ENCODE results near the gene FREM1. TPM values are rescaled to one million over a fixed set of nuclear protein-coding genes. Genes with fewer than 3 reads are reported as not detected.

FREM1 gene
- polyA plus RNA-seq, 1 donor from 2014 or later: 2.3 TPM

DNA sequence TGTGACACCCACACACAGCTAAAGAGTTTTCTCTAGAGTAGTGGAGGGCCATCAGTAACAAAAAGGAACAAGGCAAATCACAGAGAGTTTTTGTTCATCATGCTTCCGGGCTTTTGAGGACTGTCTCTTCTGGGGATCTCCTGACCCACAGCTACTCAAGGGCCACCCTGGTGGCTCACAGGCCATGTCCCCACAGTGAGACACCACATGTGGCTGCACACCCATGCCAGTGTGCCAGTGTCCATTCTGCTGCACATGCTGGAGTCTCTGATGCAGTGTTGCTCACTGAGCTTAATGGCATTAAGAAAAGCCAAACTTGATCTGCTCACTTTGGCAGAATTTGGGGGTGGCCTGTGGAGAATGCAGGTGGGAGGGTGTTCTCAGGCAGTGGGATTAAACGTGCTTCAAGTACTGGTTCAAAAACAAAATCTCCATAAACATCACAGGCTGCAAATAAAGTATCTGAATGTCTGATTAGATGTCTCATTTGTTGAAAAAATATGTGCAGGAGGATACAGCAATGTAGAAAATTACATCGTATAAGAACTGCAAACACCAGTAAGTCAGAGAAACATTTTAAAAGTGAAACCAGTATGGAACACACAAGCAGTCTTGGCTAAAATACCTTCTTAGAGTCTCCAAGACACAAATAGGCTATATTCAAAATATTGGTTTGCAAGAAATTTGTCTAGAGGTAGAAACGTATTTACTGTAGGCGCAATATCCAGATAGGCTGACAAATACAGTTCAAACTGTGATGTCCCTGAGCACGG lies 11.0 kb downstream of the FREM1 start:
- no peaks in the 10 kb centered on the region for H3K9me2 ChIP-seq (ENCODE audit: insufficient read depth, low read length)
- H3K9ac ChIP-seq (ENCODE audit: low read length): no peak overlapping the region
- H3K36me3 ChIP-seq (ENCODE audit: insufficient read depth, low read length): no peaks in the 10 kb centered on the region
- no peaks in the 10 kb centered on the region for H3K79me2 ChIP-seq (replicated peaks; ENCODE audit: insufficient read depth, low read length)
- TF ChIP-seq EP300 (conservative IDR thresholded peaks at IDR 0.05; ENCODE audit: poor library complexity, severe bottlenecking) (no peak), MXI1 (conservative IDR thresholded peaks at IDR 0.05; ENCODE audit: poor library complexity, severe bottlenecking) (no peak)
- H3K27me3 ChIP-seq (ENCODE audit: insufficient read depth, low read depth, low read length): no peaks in the 10 kb centered on the region
- no peaks in the 10 kb centered on the region for H3K9me3 ChIP-seq (ENCODE audit: low read length)
- no peak overlapping the region for H3K4me2 ChIP-seq (ENCODE audit: low read length)
- H3K27ac ChIP-seq (ENCODE audit: low read length): no peak overlapping the region
- H2AFZ ChIP-seq (ENCODE audit: low read depth, low read length): no peak overlapping the region
- H3F3A ChIP-seq (ENCODE audit: insufficient read depth, low read length, poor library complexity, severe bottlenecking): no peaks in the 10 kb centered on the region
- no peak overlapping the region for H3K4me3 ChIP-seq (ENCODE audit: low read length)
- H4K20me1 ChIP-seq (ENCODE audit: insufficient read depth): no peaks in the 10 kb centered on the region

DNA sequence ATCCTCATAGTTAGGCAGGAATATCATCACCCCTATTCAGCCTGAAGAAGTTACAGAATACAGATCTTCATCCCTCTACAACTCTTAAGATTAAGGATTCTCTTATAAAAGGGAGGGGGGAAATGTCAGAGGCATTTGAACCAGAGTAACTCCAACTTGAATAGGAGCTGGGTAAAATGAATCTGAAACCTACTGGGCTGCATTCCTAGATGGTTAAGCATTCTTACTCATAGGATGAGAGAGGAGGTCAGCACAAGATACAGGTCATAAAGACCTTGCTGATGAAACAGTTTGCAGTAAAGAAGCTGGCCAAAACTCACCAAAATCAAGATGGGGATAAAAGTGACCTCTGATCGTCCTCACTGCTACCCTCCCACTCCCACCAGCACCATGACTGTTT lies 14.4 kb downstream of the FREM1 start:
- Histone ChIP-seq H3K4me3 (ENCODE audit: low read length) (no peak overlapping the region), H3K27me3 (ENCODE audit: insufficient read depth, low read depth, low read length) (no peaks in the 10 kb centered on the region), H3F3A (ENCODE audit: insufficient read depth, low read length, poor library complexity, severe bottlenecking) (no peaks in the 10 kb centered on the region), H2AFZ (ENCODE audit: low read depth, low read length) (no peak overlapping the region), H3K79me2 (replicated peaks; ENCODE audit: insufficient read depth, low read length) (no peaks in the 10 kb centered on the region), H3K9me2 (ENCODE audit: insufficient read depth, low read length) (no peaks in the 10 kb centered on the region), H3K4me2 (ENCODE audit: low read length) (no peak overlapping the region), H4K20me1 (ENCODE audit: insufficient read depth) (no peaks in the 10 kb centered on the region), H3K27ac (ENCODE audit: low read length) (no peak overlapping the region), H3K36me3 (ENCODE audit: insufficient read depth, low read length) (no peaks in the 10 kb centered on the region), H3K9ac (ENCODE audit: low read length) (no peak overlapping the region), H3K9me3 (ENCODE audit: low read length) (no peaks in the 10 kb centered on the region)
- TF ChIP-seq EZH2 (IDR thresholded peaks at IDR 0.05; ENCODE audit: borderline replicate concordance, insufficient read depth, low read length, poor library complexity, severe bottlenecking) (no peak), POLR2AphosphoS5 (IDR thresholded peaks at IDR 0.05) (no peak), TAF1 (IDR thresholded peaks at IDR 0.05; ENCODE audit: low read depth) (no peak), EP300 (conservative IDR thresholded peaks at IDR 0.05; ENCODE audit: poor library complexity, severe bottlenecking) (no peak), SMC3 (conservative IDR thresholded peaks at IDR 0.05; ENCODE audit: poor library complexity) (no peak), MXI1 (conservative IDR thresholded peaks at IDR 0.05; ENCODE audit: poor library complexity, severe bottlenecking) (no peak), RAD21 (conservative IDR thresholded peaks at IDR 0.05) (no peak)
- TF ChIP-seq, protein P1, sequence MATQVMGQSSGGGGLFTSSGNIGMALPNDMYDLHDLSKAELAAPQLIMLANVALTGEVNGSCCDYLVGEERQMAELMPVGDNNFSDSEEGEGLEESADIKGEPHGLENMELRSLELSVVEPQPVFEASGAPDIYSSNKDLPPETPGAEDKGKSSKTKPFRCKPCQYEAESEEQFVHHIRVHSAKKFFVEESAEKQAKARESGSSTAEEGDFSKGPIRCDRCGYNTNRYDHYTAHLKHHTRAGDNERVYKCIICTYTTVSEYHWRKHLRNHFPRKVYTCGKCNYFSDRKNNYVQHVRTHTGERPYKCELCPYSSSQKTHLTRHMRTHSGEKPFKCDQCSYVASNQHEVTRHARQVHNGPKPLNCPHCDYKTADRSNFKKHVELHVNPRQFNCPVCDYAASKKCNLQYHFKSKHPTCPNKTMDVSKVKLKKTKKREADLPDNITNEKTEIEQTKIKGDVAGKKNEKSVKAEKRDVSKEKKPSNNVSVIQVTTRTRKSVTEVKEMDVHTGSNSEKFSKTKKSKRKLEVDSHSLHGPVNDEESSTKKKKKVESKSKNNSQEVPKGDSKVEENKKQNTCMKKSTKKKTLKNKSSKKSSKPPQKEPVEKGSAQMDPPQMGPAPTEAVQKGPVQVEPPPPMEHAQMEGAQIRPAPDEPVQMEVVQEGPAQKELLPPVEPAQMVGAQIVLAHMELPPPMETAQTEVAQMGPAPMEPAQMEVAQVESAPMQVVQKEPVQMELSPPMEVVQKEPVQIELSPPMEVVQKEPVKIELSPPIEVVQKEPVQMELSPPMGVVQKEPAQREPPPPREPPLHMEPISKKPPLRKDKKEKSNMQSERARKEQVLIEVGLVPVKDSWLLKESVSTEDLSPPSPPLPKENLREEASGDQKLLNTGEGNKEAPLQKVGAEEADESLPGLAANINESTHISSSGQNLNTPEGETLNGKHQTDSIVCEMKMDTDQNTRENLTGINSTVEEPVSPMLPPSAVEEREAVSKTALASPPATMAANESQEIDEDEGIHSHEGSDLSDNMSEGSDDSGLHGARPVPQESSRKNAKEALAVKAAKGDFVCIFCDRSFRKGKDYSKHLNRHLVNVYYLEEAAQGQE (IDR thresholded peaks at IDR 0.05; ENCODE audit: borderline replicate concordance): no peak
- TF ChIP-seq, protein P2, sequence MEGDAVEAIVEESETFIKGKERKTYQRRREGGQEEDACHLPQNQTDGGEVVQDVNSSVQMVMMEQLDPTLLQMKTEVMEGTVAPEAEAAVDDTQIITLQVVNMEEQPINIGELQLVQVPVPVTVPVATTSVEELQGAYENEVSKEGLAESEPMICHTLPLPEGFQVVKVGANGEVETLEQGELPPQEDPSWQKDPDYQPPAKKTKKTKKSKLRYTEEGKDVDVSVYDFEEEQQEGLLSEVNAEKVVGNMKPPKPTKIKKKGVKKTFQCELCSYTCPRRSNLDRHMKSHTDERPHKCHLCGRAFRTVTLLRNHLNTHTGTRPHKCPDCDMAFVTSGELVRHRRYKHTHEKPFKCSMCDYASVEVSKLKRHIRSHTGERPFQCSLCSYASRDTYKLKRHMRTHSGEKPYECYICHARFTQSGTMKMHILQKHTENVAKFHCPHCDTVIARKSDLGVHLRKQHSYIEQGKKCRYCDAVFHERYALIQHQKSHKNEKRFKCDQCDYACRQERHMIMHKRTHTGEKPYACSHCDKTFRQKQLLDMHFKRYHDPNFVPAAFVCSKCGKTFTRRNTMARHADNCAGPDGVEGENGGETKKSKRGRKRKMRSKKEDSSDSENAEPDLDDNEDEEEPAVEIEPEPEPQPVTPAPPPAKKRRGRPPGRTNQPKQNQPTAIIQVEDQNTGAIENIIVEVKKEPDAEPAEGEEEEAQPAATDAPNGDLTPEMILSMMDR (IDR thresholded peaks at IDR 0.05; ENCODE audit: poor library complexity, severe bottlenecking): no peak

Measured in neural cell (in vitro differentiated cells).